HCT116 (cell line): ENCODE data around the gene APOE. TPM values are rescaled to one million over a fixed set of nuclear protein-coding genes. Genes with fewer than 3 reads are reported as not detected.

Experiments
- ATAC-seq: fragments of 200-7000 bp; cut with Tn5 transposase; 2 replicates; pipeline ENCODE4 v1.9.1; 2020; ENCODE audit warnings: mild to moderate bottlenecking, moderate library complexity
- BruUV-seq: library from RNA; stranded (reverse); fragments of 400-500 nt; replicated peaks from 2 replicates; lab custom pipeline; 2021; lab: Mats Ljungman, UMichigan
- CTCF ChIA-PET: fragments of 300-600 bp; sonication (Branson Sonifier 250); formaldehyde crosslinking; loops from one replicate; lab custom pipeline; 2021; ENCODE audit warnings: antibody characterized with exemption; lab: Charles Lee
- POLR2A ChIA-PET: fragments of 300-600, 350-600 bp; sonication (Branson Sonifier 250); formaldehyde crosslinking; loops from one replicate; lab custom pipeline; 2021; ENCODE audit warnings: antibody characterized with exemption; lab: Charles Lee
- RAD21 ChIA-PET, 2 experiments: fragments of 300-600 bp; sonication (Branson Sonifier 250); formaldehyde crosslinking; loops; one replicate each; lab custom pipeline; 2023; ENCODE audit warnings: low total read pairs in 2 of 2; ENCODE audit not compliant: uncharacterized antibody in 2 of 2, unreplicated experiment in 2 of 2, low non-redundant PET in 1 of 2; lab: Charles Lee
- DNase-seq: peaks from one replicate; pipeline ENCODE4 v3.0.0-alpha.2; 2010; ENCODE audit warnings: low read depth, low spot score
- H2AFZ ChIP-seq: fragments of 200-600 bp; shearing (Covaris generic), sonication (generic); 2 replicates; pipeline ENCODE4 v1.6.1; 2017; ENCODE audit warnings: low read depth, mixed run types, mixed read lengths, antibody characterized with exemption, low read length; ENCODE audit not compliant: poor library complexity, severe bottlenecking
- H3K27ac ChIP-seq: 2 replicates; pipeline ENCODE4 v1.5.1; 2012; ENCODE audit warnings: low read depth, low read length
- H3K27me3 ChIP-seq: fragments of 200-600 bp; sonication (generic); 2 replicates; pipeline ENCODE4 v1.6.1; 2016; ENCODE audit warnings: mixed run types, low read length, mixed read lengths; ENCODE audit not compliant: insufficient read depth
- H3K36me3 ChIP-seq, 2 experiments: fragments of 200-500 bp in 1 of 2; fragments of 200-600 bp in 1 of 2; sonication (Bioruptor generic) in 1 of 2; sonication (generic) in 1 of 2; 2 replicates each; pipeline versions ENCODE4 v1.5.1 to v1.6.1; 2014 to 2016; ENCODE audit warnings: low read length in 2 of 2, inconsistent platforms in 1 of 2, mixed read lengths in 1 of 2, mixed run types in 1 of 2; ENCODE audit not compliant: insufficient read depth in 2 of 2, control insufficient read depth in 1 of 2
- H3K4me1 ChIP-seq, 2 experiments: fragments of 200-600 bp in 1 of 2; sonication (generic) in 1 of 2; 2 replicates each; pipeline versions ENCODE4 v1.5.1 to v1.6.1; 2012 to 2017; ENCODE audit warnings: low read length in 2 of 2, inconsistent platforms in 1 of 2, mild to moderate bottlenecking in 1 of 2, mixed read lengths in 1 of 2, mixed run types in 1 of 2, moderate library complexity in 1 of 2; ENCODE audit not compliant: insufficient read depth in 2 of 2, control insufficient read depth in 1 of 2
- H3K4me2 ChIP-seq: fragments of 200-600 bp; sonication (generic); 2 replicates; pipeline ENCODE4 v1.6.1; 2017; ENCODE audit warnings: mixed run types, low read length, mixed read lengths
- H3K4me3 ChIP-seq, 2 experiments: fragments of 200-600 bp in 1 of 2; sonication (generic) in 1 of 2; replicated peaks in 1 of 2; 2 replicates each; pipeline ENCODE4 v1.5.1; 2011 to 2016; ENCODE audit warnings: low read length in 2 of 2, control low read depth in 1 of 2, low read depth in 1 of 2, mild to moderate bottlenecking in 1 of 2, mixed read lengths in 1 of 2, mixed run types in 1 of 2
- H3K79me2 ChIP-seq: fragments of 200-600 bp; sonication (generic); 2 replicates; pipeline ENCODE4 v1.6.1; 2017; ENCODE audit warnings: mild to moderate bottlenecking, mixed run types, low read length, moderate library complexity, mixed read lengths; ENCODE audit not compliant: insufficient read depth
- H3K9ac ChIP-seq: fragments of 200-600 bp; sonication (generic); 2 replicates; pipeline ENCODE4 v1.6.1; 2016; ENCODE audit warnings: low read length, mixed read lengths
- H3K9me2 ChIP-seq: fragments of 200-600 bp; sonication (generic), shearing (Covaris generic); 2 replicates; pipeline ENCODE4 v1.6.1; 2017; ENCODE audit warnings: mixed run types, mild to moderate bottlenecking, moderate library complexity; ENCODE audit not compliant: insufficient read depth
- H3K9me3 ChIP-seq, 2 experiments: fragments of 200-500 bp in 1 of 2; fragments of 200-600 bp in 1 of 2; sonication (Bioruptor generic) in 1 of 2; sonication (generic) in 1 of 2; 2 replicates each; pipeline ENCODE4 v1.6.1; 2014 to 2017; ENCODE audit warnings: low read length in 2 of 2, mixed read lengths in 2 of 2, inconsistent platforms in 1 of 2, low read depth in 1 of 2, mild to moderate bottlenecking in 1 of 2, mixed run types in 1 of 2, moderate library complexity in 1 of 2; ENCODE audit not compliant: control insufficient read depth in 1 of 2, insufficient read depth in 1 of 2
- H4K20me1 ChIP-seq: fragments of 200-600 bp; sonication (generic), shearing (Covaris generic); 2 replicates; pipeline ENCODE4 v1.6.1; 2017; ENCODE audit warnings: mixed run types, mild to moderate bottlenecking, moderate library complexity; ENCODE audit not compliant: insufficient read depth
- CBX3 ChIP-seq: IDR thresholded peaks from 2 replicates; pipeline ENCODE4 v1.6.1; 2012; ENCODE audit warnings: low read depth
- CEBPB ChIP-seq: IDR thresholded peaks from 2 replicates; pipeline ENCODE4 v1.6.1; 2012; ENCODE audit warnings: low read depth
- EGR1 ChIP-seq: IDR thresholded peaks from 2 replicates; pipeline ENCODE4 v1.6.1; 2012; ENCODE audit warnings: low read depth
- ELF1 ChIP-seq: IDR thresholded peaks from 2 replicates; pipeline ENCODE4 v1.6.1; 2012; ENCODE audit warnings: low read depth, borderline replicate concordance
- EZH2 ChIP-seq: fragments of 200-600 bp; sonication (generic); IDR thresholded peaks from 2 replicates; pipeline ENCODE4 v1.6.1; 2017; ENCODE audit warnings: antibody characterized with exemption, mixed run types
- FOSL1 ChIP-seq: IDR thresholded peaks from 2 replicates; pipeline ENCODE4 v1.6.1; 2012; ENCODE audit warnings: low read depth
- RAD21 ChIP-seq: IDR thresholded peaks from 2 replicates; pipeline ENCODE4 v1.6.1; 2012; ENCODE audit warnings: low read depth, mild to moderate bottlenecking
- SIN3A ChIP-seq: IDR thresholded peaks from 2 replicates; pipeline ENCODE4 v1.6.1; 2012; ENCODE audit warnings: low read depth
- SP1 ChIP-seq: IDR thresholded peaks from 2 replicates; pipeline ENCODE4 v1.6.1; 2012; ENCODE audit warnings: low read depth
- TCF7L2 ChIP-seq: IDR thresholded peaks from 2 replicates; pipeline ENCODE4 v1.7.0; 2011; ENCODE audit warnings: borderline replicate concordance, inconsistent platforms; ENCODE audit not compliant: insufficient read depth, insufficient read length; ENCODE audit errors: extremely low read depth
- YY1 ChIP-seq: IDR thresholded peaks from 2 replicates; pipeline ENCODE4 v1.6.1; 2011; ENCODE audit warnings: low read length, low read depth, moderate library complexity, mild to moderate bottlenecking; ENCODE audit not compliant: insufficient replicate concordance; ENCODE audit errors: extremely low read depth
- ZNF274 ChIP-seq: fragments of 200-500 bp; sonication (Bioruptor generic); IDR thresholded peaks from 2 replicates; pipeline ENCODE4 v1.6.1; 2014; ENCODE audit warnings: mild to moderate bottlenecking, low read depth, low read length, inconsistent platforms
- intact Hi-C: fragments of 100-400 bp; cut with micrococcal nuclease; formaldehyde crosslinking; loops from 2 replicates; pipeline ENCODE4 v1.10.0; 2022
- total RNA-seq: library from RNA; stranded (reverse); gene quantifications from one replicate; pipeline ENCODE4 v1.2.1, GENCODE V29; 2021; ENCODE audit not compliant: unreplicated experiment
- TF ChIP-seq, protein P1 (sequence below): IDR thresholded peaks from 2 replicates; pipeline ENCODE4 v1.6.1; 2012; ENCODE audit warnings: low read depth
- TF ChIP-seq, protein P2 (sequence below): IDR thresholded peaks from 2 replicates; pipeline ENCODE4 v1.6.1; 2011; ENCODE audit warnings: mild to moderate bottlenecking, low read length, moderate library complexity; ENCODE audit not compliant: insufficient replicate concordance; ENCODE audit errors: extremely low read depth

Gene APOE
- total RNA-seq, 1 experiment from 2014 or later = 7.2 TPM

DNA sequence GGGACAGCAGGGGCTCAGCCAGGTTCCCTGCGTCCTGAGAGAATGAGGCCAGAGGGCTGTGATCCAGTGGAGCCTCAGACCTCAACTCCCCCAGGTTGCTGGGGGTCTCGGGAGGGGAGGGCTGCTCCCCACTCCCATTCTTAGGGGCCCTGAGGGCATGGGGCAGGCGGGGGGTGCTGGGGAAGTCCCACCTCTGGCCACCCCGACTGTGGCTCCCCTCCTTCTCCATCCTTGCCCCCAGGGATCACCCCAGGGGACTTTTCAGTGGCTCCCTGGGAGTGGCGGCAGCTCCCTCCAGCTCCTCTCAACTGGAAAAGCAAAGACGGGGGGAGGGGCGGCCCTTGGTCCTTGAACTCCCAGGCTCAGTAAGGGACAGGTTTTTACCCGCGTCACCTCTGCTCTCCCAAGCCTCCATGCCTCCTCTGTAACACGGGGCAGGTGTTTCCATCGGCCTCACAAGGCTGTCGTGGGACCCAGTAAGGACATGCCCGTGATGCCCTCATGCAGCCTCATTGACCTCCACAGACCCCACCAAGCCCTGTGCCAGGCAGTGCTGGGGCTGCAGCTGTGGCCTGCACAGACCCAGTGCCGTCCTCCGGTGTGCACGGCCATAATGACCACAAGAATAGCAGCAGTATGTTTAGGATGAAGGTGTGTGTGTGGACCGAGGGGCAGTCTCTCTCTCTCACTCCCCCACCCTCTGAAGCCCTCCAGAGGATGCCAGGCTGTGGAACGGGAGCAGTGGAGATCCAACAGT, 26.1 kb upstream of the APOE start (continued):
- TF ChIP-seq, protein P1, sequence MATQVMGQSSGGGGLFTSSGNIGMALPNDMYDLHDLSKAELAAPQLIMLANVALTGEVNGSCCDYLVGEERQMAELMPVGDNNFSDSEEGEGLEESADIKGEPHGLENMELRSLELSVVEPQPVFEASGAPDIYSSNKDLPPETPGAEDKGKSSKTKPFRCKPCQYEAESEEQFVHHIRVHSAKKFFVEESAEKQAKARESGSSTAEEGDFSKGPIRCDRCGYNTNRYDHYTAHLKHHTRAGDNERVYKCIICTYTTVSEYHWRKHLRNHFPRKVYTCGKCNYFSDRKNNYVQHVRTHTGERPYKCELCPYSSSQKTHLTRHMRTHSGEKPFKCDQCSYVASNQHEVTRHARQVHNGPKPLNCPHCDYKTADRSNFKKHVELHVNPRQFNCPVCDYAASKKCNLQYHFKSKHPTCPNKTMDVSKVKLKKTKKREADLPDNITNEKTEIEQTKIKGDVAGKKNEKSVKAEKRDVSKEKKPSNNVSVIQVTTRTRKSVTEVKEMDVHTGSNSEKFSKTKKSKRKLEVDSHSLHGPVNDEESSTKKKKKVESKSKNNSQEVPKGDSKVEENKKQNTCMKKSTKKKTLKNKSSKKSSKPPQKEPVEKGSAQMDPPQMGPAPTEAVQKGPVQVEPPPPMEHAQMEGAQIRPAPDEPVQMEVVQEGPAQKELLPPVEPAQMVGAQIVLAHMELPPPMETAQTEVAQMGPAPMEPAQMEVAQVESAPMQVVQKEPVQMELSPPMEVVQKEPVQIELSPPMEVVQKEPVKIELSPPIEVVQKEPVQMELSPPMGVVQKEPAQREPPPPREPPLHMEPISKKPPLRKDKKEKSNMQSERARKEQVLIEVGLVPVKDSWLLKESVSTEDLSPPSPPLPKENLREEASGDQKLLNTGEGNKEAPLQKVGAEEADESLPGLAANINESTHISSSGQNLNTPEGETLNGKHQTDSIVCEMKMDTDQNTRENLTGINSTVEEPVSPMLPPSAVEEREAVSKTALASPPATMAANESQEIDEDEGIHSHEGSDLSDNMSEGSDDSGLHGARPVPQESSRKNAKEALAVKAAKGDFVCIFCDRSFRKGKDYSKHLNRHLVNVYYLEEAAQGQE = no peak
- TF ChIP-seq, protein P2, sequence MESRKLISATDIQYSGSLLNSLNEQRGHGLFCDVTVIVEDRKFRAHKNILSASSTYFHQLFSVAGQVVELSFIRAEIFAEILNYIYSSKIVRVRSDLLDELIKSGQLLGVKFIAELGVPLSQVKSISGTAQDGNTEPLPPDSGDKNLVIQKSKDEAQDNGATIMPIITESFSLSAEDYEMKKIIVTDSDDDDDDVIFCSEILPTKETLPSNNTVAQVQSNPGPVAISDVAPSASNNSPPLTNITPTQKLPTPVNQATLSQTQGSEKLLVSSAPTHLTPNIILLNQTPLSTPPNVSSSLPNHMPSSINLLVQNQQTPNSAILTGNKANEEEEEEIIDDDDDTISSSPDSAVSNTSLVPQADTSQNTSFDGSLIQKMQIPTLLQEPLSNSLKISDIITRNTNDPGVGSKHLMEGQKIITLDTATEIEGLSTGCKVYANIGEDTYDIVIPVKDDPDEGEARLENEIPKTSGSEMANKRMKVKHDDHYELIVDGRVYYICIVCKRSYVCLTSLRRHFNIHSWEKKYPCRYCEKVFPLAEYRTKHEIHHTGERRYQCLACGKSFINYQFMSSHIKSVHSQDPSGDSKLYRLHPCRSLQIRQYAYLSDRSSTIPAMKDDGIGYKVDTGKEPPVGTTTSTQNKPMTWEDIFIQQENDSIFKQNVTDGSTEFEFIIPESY = no peak
- TF ChIP-seq FOSL1 (no peak), EGR1 (no peak), SIN3A (no peak), CEBPB (no peak)

GRCh38 chr19:44882063-44882462, 23.5 kb upstream of the APOE start:
- DNase-seq = no peak
- intact Hi-C loops = no loop called here
- Histone ChIP-seq H3K4me2 (no peak overlapping the region), H3K4me1 (peaks cover 3 to 12% of the 10 kb centered on the region in 2 experiments), H3K9ac (no peak overlapping the region), H3K9me2 (no peaks in the 10 kb centered on the region), H4K20me1 (no peaks in the 10 kb centered on the region), H3K9me3 (no peaks in the 10 kb centered on the region), H3K4me3 (no peak overlapping the region), H2AFZ (no peak overlapping the region), H3K27ac (no peak overlapping the region), H3K79me2 (no peaks in the 10 kb centered on the region), H3K27me3 (no peaks in the 10 kb centered on the region), H3K36me3 (peaks cover 3 to 4% of the 10 kb centered on the region in 2 experiments; a peak in 2 of 4 replicates)
- ATAC-seq = no peak
- no TSS peak for BruUV-seq
- POLR2A ChIA-PET = interaction anchor here (1.2 kb wide), 1 partner anchor 9 kb away, joined by 5 read pairs; the partner anchor contains the start of gene TOMM40
- CTCF ChIA-PET = no interaction called here
- RAD21 ChIA-PET = no interaction called here
- TF ChIP-seq TCF7L2 (no peak), CEBPB (no peak), YY1 (no peak), CBX3 (no peak), SP1 (no peak), ZNF274 (no peak), SIN3A (no peak), EGR1 (no peak), EZH2 (no peak), ELF1 (no peak), RAD21 (no peak)
- TF ChIP-seq, protein P1 = no peak
